Osteocyte (in vitro differentiated cells): ENCODE data around the gene FBXO11. TPM values are rescaled to one million over a fixed set of nuclear protein-coding genes. Genes with fewer than 3 reads are reported as not detected.

ENCODE experiments used
- DNase-seq: peaks from one replicate; pipeline ENCODE4 v3.0.0; 2021; ENCODE audit warnings: mixed read lengths; ENCODE audit not compliant: unreplicated experiment; ENCODE audit errors: extremely low spot score
- H3K27ac Mint-ChIP-seq: one replicate; pipeline ENCODE4 v1.8.0; 2021; ENCODE audit warnings: mild to moderate bottlenecking, mixed read lengths; ENCODE audit not compliant: unreplicated experiment
- H3K27me3 Mint-ChIP-seq: one replicate; pipeline ENCODE4 v1.8.0; 2021; ENCODE audit warnings: mixed read lengths; ENCODE audit not compliant: unreplicated experiment
- H3K36me3 Mint-ChIP-seq: one replicate; pipeline ENCODE4 v1.8.0; 2021; ENCODE audit warnings: mixed read lengths; ENCODE audit not compliant: unreplicated experiment
- H3K4me1 Mint-ChIP-seq: one replicate; pipeline ENCODE4 v1.8.0; 2021; ENCODE audit warnings: mixed read lengths; ENCODE audit not compliant: unreplicated experiment
- H3K4me3 Mint-ChIP-seq: one replicate; pipeline ENCODE4 v1.8.0; 2021; ENCODE audit warnings: mild to moderate bottlenecking, moderate library complexity, mixed read lengths; ENCODE audit not compliant: unreplicated experiment
- H3K9me3 Mint-ChIP-seq: one replicate; pipeline ENCODE4 v1.8.0; 2021; ENCODE audit warnings: mixed read lengths; ENCODE audit not compliant: unreplicated experiment
- CTCF ChIP-seq: fragments of 200-600 bp; sonication (generic); IDR thresholded peaks from 2 replicates; pipeline ENCODE4 v1.5.0; 2021; ENCODE audit warnings: antibody characterized with exemption, mild to moderate bottlenecking, moderate library complexity
- total RNA-seq: library from RNA; stranded (reverse); gene quantifications from 2 replicates; pipeline ENCODE4 v1.2.1, GENCODE V29; 2021

FBXO11 gene
- total RNA-seq, 1 donor from 2014 or later: 70.6 TPM

DNA sequence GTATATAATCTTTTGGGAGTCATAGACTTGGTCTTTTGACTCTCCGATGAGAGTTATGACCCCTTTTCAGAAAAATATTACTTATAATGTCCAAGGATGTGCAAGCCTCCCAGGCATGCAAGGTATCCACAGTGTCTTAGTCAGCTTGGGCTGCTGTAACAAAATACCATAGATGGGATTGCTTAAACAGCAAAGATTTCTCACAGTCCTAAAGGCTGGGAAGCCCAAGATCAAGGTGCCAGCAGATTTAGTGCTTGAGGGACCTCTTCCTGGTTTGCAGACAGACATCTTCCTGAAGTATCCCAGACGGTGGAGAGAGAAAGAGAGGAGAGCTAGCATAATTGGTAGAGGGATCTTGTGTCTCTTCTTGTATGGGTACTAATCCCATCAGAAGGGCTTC is 35.6 kb upstream of the FBXO11 start:
- H3K4me1 Mint-ChIP-seq: no peaks in the 10 kb centered on the region
- no peak overlapping the region for H3K4me3 Mint-ChIP-seq
- H3K27me3 Mint-ChIP-seq: peaks cover 33% of the 10 kb centered on the region
- H3K27ac Mint-ChIP-seq: no peak overlapping the region
- H3K9me3 Mint-ChIP-seq: no peaks in the 10 kb centered on the region
- DNase-seq: no peak
- no peak for TF ChIP-seq CTCF
- no peaks in the 10 kb centered on the region for H3K36me3 Mint-ChIP-seq

DNA sequence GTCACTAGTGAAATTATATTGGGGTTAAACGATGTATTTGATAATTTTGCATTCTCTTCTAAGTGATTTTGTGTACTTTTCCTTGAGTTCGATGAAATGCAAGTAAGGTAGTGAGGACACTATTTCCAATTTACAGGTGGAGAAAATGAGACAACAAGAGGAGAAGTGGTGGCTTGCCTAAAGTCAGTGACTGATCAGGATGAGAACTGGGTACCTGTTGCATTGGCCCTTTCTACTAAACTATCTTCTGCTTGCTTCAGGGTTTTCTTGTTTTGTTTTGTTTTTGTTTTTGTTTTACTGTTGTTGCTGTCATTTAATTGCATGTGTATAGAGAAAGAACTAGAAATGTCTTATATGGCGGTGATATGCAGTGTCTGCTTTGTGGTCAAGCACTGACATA is 31.4 kb upstream of the FBXO11 start:
- Mint-ChIP-seq H3K27me3 (peaks cover 33% of the 10 kb centered on the region), H3K4me1 (no peaks in the 10 kb centered on the region), H3K9me3 (no peaks in the 10 kb centered on the region), H3K36me3 (no peaks in the 10 kb centered on the region), H3K27ac (no peak overlapping the region), H3K4me3 (no peak overlapping the region)
- no peak for TF ChIP-seq CTCF
- no peak for DNase-seq

- Mint-ChIP-seq H3K4me1 (no peaks in the 10 kb centered on the region), H3K4me3 (no peak overlapping the region)
- no peak for DNase-seq
Measured at GRCh38 chr2:47935071-47935470, 28.8 kb upstream of the FBXO11 start.

GRCh38 chr2:47918043-47918442 is 11.7 kb upstream of the FBXO11 start:
- Mint-ChIP-seq H3K9me3 (no peaks in the 10 kb centered on the region), H3K27me3 (peaks cover 5% of the 10 kb centered on the region), H3K27ac (no peak overlapping the region), H3K36me3 (no peaks in the 10 kb centered on the region), H3K4me1 (no peaks in the 10 kb centered on the region), H3K4me3 (no peak overlapping the region)
- TF ChIP-seq CTCF: no peak
- no peak for DNase-seq

More at GRCh38 chr2:47935071-47935470, 28.8 kb upstream of the FBXO11 start:
- H3K27ac Mint-ChIP-seq: no peak overlapping the region
- H3K27me3 Mint-ChIP-seq: peaks cover 20% of the 10 kb centered on the region
- H3K36me3 Mint-ChIP-seq: no peaks in the 10 kb centered on the region
- H3K9me3 Mint-ChIP-seq: no peaks in the 10 kb centered on the region
- no peak for TF ChIP-seq CTCF

GRCh38 chr2:47917276-47917961 is 11.1 kb upstream of the FBXO11 start:
- Mint-ChIP-seq H3K36me3 (no peaks in the 10 kb centered on the region), H3K4me1 (no peaks in the 10 kb centered on the region), H3K4me3 (no peak overlapping the region), H3K27ac (no peak overlapping the region), H3K27me3 (peaks cover 5% of the 10 kb centered on the region), H3K9me3 (no peaks in the 10 kb centered on the region)
- TF ChIP-seq CTCF: no peak
- no peak for DNase-seq
